COLO829 (cell line): ENCODE results near the gene DCX.

Source experiments
- DNase-seq: peaks from one replicate; pipeline ENCODE4 v3.0.0; 2012; ENCODE audit warnings: low spot score

Gene DCX

GRCh38 chrX:111308039-111308438 is 104.0 kb downstream of the DCX start:
- DNase-seq: no peak

DNA sequence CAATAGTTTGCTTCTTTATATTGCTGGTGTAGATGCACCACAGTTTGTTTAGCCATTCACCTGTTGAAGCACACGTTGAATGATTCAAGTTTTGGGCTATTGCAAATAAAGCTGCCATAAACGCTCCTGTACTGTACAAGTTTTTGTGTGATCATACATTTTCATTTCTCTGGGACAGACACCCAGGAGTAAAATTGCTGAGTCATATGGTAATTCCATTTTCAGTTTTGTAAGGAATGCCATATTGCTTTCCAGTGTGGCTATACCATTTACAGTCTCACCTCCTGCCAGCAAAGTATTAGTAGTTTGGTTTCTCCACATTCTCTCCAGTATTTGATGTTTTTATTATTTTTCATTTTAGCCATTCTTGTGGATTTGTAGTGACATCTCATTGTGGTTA is 109.7 kb downstream of the DCX start:
- DNase-seq: no peak

DNA sequence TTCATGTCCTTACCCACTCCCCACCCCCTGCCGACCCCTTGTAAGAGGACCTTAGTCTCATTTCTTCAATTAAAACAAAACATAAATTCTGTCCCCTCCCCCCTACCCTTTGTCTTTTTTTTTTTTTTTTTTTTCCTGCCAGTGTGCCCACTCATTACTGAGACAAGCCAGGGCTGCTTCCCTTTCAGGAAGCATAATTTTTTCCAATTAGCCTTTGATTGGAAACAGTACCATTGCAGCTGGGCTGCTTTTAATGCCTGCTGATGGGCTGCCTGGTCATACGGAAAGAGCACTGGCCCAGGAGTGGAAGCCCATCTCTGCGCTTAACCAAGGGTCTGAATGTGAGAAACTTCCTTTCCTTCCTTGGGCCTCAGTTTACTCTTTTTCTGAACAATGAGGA is 123.2 kb downstream of the DCX start:
- DNase-seq: no peak

- no peak for DNase-seq
Measured at GRCh38 chrX:111284631-111285293, 127.2 kb downstream of the DCX start.

GRCh38 chrX:111283446-111283845 is 128.5 kb downstream of the DCX start:
- DNase-seq: no peak

GRCh38 chrX:111282991-111283390 is 129.0 kb downstream of the DCX start:
- DNase-seq: no peak

GRCh38 chrX:111282139-111282538 is 129.9 kb downstream of the DCX start:
- DNase-seq: no peak

DNA sequence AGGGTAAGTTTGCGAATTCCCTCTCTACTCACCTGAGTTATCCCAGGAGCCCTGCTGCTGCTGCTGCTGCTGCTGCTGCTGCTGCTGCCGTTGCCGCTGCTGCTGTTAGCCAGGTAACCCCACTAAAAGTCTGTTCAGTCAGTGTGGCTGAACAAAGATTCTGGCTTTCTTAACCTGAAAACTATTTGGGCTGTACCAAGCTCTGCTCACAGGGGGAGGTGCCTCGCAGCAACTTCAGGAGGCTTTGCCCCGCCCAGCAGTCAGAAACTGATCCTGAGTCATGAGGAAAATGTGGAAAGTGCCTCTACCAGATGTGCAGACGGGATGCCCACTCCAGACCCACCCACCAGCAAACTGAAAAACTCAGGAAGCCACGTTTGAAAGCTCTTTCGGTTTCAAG is 141.7 kb downstream of the DCX start, which contains the start of gene CAPN6:
CAPN6 (minus strand) TSS at position 145 of the 400 bp plus-strand sequence. CDS start 6,547 bp downstream, outside the sequence.
- no peak for DNase-seq

DNA sequence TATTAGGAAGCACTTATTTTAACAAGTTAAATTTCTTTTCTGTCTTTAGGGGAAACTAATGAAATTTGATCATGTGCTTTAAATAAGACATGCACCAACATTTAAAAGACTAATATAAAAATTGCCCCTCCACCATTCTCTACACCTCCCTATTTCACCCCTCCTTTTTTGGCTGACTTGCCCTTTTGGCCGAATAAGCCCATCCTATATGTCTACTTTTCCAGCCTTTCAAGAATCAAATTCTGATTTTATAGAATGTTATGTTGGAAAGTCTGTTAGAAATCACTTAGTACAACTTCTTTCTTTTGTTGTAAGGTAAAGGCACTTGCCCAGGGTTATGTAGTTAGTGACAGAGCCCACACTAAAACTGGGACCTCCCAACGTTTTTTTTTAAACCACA is 143.5 kb downstream of the DCX start:
- no peak for DNase-seq

DNA sequence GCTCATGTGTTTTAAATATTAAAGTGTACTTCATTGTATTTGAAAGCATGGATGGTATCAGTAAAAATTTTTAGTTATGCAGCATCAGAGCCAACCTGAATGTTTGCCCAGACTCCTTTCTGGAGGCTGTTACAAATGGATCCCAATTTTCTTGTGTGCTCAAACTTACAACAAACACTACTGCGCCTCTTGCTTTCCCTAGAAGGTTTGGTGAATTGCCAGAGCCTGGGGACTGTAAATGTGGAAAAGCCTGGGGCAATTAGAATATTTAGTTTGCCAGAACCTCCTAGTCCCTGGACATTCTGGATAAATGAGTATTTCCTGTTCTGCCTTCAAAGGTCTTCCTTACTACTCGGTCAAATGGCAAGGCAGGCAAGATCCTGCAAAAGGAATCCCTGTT is 146.5 kb downstream of the DCX start:
- no peak for DNase-seq

GRCh38 chrX:111264385-111264784 is 147.6 kb downstream of the DCX start:
- DNase-seq: no peak

GRCh38 chrX:111262086-111262485 is 149.9 kb downstream of the DCX start:
- no peak for DNase-seq

GRCh38 chrX:111260451-111260850 is 151.5 kb downstream of the DCX start:
- no peak for DNase-seq

GRCh38 chrX:111259559-111259958 is 152.4 kb downstream of the DCX start:
- no peak for DNase-seq

- DNase-seq: no peak
Measured at GRCh38 chrX:111257733-111258132, 154.3 kb downstream of the DCX start.

DNA sequence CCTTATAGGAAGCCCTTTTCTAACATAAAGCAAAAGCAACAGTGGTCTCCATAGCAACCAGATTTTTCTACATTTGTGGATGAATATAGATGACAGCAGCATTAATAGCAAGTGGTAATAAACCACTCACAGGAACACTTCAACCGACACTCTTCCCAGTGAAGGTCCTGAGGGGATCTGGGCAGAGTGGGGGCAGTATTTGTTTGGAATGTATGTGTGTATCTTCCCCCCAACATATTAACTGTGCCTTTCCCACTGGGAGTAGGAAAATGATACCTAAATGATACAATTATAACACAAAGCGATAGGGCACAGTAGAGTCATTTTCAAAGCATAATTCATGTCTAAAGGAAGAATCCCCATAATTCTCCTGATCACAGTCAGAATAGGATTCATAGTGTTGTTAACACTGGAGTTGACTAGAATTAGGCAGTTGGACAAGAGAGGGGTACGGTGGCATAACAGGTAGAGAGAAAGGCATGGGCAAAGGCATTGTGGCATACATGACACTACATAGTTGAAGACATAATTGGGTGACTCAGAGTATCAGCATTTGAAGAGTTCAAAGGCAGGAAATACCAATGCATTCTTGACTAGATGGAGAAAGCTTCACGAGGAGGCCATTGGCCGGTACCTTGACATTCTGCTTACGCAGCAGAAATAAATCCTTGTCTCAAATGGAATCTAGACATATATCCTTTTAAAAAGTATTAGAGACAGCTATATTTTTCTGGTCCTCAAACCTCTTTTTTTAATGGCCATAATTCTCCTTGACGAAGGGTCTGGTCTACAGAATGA is 156.9 kb downstream of the DCX start:
- DNase-seq: peak; percentile 6

- peak; percentile 22 for DNase-seq
Measured at GRCh38 chrX:111244235-111244750, 167.7 kb downstream of the DCX start.
